HG02870 (cell line): ENCODE measurements around the gene MOV10.

Experiments used
- ATAC-seq: cut with Tn5 transposase; IDR thresholded peaks from one replicate; pipeline ENCODE4 v1.9.1; 2021; ENCODE audit warnings: mild to moderate bottlenecking, moderate library complexity; ENCODE audit not compliant: unreplicated experiment

Gene MOV10

DNA sequence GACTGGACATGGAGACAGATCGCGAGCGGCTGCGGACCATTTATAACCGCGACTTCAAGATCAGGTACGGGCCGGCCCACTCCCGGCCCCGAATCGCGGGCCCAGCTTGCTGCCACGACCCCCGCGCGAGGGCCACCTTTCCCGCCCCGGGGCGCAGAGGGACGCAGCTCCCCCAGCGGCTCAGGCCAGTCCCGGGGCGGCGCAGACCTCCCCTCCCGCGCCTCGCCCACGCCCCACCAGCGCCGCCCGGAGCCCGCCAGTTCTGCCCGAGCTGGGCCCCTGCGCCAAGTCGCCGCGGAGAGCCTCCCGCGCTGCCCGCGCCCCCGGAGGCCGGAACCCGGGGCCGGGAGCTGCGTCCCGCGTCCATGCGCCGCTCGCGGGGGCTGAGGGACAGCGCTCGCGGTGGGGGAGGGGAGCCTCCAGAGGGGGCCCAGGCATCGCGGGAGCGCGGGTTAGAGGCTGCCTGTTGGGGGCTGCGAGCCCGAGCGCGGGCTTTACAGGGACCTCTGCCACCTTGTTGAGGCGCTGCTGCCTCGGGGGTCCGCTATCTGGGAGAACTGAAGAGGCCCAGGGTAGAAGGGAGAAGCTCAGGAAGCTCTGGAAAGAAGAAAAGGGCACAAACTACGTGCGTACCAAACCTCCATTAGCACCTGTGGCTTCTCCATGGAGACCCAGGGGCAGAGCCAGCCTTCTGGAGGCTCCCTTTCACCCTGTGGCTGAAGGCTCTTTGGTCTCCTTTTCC lies 698 bp downstream of the MOV10 start:
- peak; percentile 36 for ATAC-seq

DNA sequence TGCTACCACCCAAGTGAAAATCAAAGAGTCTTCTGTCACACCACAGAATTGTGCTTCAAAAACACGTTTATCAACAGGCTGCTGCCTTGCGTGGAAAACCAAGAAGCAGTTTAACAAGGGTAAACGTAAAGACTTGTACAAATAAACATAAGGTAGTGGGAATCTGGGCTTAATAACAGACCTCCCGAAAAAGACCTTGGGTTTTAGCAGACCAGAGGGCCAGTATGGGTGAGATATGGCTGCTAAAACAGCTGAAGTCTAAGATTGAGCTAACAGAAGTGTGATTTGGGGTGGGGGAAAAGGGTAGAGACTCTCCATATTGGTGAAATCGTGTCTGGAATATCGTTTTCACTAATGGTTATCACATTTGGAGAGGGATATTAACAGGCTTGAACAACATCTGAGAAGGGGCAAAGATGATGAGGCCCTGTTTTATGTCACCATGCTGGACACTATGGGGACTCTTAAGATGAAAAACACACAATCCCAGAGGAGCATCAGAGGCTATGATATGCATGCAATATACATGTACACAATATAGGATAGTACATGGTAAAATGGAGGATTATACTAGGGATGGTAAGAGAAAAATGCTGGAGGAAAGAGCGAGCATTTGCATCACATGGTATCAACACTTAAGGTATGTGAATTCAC lies 1.4 kb downstream of the MOV10 start:
- no peak for ATAC-seq

DNA sequence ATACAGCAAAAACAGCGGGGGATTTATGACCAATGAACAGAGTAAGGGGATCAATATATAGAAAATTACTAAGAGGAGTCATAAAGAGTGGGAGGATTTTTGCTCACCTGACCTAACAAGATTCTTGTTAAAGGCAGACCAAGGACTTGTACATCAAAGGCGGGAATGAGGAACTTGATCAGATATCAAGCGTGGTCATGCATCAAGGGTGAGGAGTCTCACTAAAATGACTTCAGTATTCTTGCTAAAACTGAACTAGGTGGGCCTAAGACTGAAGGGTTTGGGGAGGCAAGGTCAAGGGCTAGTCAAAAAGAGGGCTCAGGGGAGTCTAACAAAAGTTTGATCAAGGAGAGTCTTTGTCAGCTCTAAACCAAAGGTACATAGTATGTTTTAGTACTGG lies 2.1 kb downstream of the MOV10 start:
- no peak for ATAC-seq

DNA sequence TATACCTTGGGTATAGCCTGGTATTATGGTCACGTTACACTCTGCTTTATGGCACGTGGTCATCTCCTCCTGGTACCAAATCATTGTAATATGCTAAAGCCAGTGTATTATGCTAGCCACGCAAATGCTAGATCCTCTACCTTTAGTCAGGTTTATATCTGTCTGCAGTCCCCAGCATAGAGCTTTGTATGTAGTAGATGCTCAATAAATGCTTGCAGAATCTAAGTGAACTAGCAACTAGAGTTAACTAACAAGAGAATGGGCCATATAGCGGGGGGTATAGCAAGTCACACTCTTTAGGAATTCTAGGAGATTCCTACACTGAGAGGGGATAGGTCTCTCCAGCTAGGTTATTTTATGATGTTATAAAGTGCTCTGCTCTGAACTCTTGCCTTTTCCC lies 3.0 kb downstream of the MOV10 start:
- no peak for ATAC-seq

DNA sequence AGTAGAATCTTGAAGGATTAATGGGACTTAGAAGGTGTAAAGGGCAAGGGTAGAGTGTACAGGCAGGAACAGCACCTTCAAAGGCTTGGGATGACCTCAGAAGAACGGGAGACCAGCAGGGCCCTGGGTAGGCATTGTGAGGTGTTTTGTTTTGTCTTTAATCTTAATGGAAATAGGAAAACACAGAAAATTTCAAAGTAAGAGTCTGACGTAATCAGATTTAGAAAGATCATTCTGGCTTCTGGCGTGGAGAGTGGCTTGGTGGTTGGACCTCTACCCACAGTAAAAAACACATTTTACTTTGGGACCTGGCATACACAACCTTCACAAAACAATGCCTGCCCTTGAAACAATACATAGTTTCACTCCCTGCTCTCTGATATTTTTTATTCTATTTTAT lies 4.1 kb downstream of the MOV10 start:
- no peak for ATAC-seq

DNA sequence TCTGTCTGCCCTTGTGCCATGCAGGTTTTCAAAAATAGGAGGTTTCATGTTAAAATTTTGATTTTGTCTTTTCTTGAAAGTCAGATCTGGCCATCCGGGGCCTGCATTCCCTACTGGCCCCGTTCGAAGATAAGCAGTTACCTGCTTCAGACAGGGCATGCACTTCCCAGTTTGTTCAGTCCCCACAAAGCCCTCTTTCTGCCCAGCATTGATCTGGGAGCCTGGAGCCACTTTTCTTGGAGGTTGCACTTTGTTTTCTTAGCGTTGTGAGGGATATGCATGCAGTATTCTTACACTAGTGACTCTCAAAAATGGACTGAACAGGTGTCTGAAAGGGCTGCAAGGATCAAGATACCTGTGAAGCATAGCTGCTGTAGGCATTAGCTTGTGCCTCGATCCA lies 11.5 kb downstream of the MOV10 start:
- ATAC-seq = no peak

DNA sequence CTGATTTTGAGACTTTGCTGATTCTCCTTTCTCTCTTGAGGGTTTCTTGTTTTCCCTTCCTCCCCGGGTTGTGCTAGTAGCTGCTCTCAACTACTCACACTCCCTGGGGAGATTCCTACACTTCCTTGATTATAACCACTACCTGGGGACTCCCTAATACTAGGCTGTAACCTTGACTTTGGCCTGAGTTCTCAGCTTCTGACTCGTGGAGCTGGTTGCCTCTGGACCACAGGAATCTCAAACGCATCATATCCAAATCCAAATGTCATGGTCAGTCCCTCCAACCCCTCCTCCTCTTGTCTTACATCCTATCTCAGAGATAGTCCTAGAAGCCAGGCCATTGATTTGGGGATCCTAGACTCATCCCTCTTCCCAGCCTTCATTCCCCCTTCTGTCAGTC lies 12.0 kb downstream of the MOV10 start:
- no peak for ATAC-seq

DNA sequence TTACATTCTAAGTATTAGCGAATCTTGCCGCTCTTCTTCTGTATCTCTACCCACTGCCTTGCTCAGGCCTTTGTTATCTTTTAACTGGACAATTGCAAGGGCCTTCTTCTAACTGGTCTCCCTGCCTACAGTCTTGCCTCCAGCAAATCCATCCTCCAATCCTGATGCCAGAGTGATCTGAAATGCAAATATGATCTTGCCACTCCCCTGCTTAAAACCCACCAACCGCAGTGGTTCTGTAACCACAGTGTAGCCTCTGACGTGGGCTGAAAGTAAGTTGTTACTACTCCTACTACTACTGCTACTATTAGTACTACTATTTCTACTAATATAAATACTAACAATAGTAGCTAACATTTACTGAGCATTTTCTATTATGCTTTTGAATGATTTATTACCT lies 12.4 kb downstream of the MOV10 start:
- ATAC-seq = no peak

DNA sequence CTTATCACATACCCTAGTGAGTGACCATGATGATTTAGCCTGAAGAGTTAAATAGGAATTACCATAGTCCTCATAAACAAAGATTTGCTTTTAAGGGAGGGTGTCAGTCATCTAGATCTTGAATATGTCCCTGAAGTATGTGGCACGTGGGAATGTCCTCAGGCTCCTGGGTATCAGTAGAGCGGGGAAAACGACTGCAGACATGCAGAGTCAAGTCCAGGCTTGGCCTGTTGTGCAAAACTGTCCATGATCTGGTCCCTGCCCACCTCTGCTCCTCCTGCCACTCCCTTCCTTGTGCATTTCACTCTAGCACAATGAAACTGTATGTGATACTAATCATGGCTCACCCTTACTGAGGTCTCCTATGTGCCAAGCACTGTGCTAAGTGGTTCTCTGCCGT lies 12.9 kb downstream of the MOV10 start:
- no peak for ATAC-seq

DNA sequence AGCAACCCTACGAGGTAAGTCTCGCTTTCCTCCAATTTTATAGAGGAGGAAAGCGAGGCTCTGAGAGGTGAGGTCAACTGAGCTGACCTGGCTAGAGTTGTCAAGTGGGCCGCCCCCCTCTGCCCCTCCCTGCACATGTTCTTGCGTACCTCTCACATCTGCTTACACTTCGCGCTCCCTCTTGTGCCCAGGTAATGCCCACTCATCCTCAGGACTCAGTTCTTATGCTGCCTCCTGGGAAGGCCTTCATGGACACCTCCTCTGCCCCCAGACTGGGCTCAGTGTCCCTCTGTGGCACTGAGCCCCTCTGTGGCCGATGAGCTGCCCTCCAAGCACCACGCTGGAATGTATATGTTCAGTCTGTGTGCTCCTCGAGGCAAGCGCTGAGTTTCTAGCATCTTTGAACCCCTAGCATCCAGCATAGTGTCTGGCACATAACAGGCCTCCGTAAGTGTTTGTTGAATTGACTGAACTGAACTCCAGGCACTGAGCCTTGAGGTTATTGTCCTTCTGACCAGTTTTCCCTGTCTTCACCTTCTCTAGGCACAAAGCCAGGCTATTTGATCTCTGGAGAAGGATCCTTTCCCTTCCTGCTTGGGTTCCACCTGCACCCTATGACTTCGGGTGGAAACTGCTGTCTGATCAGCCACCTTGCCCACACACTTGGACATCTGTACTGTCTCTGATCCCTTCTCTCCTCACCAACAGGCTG lies 13.5 kb downstream of the MOV10 start:
- ATAC-seq = no peak

DNA sequence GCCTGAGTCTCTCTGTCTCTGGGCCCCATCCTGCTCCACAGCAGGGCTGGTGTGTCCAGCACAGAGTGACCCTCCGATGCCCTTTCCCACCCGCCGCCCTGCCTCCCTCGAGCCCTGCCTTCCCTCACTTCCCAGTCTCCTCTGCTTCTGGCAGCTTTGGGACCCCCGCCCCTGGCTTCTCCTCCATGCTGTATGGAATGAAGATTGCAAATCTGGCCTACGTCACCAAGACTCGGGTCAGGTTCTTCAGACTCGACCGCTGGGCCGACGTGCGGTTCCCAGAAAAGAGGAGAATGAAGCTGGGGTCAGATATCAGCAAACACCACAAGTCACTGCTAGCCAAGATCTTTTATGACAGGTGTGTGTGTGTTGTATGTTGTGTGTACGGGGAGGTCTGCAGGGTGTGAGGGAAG lies 14.3 kb downstream of the MOV10 start:
- no peak for ATAC-seq

DNA sequence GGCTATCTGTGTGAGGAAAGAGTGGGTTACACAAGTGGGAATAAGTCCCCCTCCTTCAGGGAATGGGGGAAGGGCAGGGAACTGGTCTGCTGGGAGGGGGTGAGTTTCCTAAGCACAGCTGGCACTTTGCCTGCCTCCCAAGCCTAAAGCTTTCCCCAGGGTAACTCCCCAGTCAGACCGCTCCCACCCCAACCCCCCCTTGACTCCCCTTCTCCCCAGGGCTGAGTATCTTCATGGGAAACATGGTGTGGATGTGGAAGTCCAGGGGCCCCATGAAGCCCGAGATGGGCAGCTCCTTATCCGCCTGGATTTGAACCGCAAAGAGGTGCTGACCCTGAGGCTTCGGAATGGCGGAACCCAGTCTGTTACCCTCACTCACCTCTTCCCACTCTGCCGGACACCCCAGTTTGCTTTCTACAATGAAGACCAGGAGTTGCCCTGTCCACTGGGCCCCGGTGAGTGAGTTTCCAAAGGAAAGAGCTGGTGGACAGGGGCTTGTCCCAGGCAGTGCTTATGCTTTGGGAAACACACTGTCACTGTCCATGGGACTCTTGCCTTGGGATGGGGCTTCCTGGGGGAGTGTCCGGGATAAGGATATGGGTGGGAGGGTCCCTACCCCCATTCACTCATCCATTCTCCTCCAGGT lies 14.9 kb downstream of the MOV10 start:
- no peak for ATAC-seq

DNA sequence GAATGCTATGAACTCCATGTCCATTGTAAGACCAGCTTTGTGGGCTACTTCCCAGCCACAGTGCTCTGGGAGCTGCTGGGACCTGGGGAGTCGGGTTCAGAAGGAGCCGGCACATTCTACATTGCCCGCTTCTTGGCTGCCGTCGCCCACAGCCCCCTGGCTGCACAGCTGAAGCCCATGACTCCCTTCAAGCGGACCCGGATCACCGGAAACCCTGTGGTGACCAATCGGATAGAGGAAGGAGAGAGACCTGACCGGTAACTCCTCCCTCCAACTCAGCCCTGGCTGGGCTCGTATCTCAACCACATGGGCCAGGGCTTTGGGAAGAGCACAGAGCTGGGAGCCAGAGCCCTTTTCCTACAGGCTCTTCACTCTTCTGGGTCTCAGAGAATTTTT lies 15.4 kb downstream of the MOV10 start:
- ATAC-seq = no peak

DNA sequence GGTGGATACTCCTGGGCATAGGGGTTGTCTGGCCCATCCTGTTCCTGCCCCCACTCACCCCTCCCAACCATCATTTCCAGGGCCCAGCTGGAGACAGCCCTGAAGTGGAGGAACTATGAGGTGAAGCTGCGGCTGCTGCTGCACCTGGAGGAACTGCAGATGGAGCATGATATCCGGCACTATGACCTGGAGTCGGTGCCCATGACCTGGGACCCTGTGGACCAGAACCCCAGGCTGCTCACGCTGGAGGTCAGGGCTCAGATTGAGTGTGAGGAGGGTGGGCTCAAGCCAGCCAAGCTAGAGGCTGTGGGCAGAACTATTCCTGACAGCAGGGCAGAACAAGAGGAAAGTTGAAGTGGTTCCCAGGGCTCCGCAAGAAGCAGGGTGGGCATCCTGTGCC lies 18.2 kb downstream of the MOV10 start:
- ATAC-seq = no peak

DNA sequence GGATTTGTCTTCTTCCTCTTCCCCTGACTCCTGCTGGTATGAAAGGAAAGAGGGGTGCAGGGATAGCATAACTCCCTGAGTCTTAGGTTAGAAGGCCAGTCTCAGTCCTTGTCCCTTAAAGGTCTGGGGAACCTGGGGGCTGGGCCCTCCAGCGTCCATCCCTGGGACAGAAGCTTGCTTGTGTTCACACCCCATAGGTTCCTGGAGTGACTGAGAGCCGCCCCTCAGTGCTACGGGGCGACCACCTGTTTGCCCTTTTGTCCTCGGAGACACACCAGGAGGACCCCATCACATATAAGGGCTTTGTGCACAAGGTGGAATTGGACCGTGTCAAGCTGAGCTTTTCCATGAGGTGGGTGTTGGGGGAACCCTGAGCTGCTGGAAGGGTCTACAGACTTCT lies 19.4 kb downstream of the MOV10 start:
- no peak for ATAC-seq

DNA sequence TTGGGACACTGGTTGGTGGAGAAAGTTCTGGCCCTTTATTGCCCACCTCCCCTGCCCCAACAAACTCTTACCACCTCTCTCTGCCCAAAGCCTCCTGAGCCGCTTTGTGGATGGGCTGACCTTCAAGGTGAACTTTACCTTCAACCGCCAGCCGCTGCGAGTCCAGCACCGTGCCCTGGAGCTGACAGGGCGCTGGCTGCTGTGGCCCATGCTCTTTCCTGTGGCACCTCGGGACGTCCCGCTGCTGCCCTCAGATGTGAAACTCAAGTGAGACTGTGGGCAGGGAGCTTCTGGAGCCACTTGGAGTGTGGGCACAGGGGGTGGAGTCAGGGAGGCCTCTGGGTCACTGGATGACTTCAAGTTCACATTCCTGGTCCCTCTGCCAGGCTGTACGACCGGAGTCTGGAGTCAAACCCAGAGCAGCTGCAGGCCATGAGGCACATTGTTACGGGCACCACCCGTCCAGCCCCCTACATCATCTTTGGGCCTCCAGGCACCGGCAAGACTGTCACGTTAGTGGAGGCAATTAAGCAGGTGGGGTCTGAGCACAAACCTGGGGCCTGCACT lies 20.0 kb downstream of the MOV10 start:
- no peak for ATAC-seq

DNA sequence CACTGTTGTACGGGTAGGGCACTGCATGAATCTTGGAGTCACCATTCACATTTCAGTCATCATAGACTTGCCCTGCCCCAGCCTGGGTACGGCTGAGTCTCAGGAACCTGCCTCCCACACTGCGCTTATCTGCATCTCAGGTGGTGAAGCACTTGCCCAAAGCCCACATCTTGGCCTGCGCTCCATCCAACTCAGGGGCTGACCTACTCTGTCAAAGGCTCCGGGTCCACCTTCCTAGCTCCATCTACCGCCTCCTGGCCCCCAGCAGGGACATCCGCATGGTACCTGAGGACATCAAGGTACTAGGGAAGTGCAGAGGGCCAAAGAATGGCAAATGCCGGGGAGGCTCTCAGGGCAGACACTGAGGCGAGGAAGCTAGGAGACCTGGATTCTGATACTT lies 20.8 kb downstream of the MOV10 start:
- no peak for ATAC-seq

DNA sequence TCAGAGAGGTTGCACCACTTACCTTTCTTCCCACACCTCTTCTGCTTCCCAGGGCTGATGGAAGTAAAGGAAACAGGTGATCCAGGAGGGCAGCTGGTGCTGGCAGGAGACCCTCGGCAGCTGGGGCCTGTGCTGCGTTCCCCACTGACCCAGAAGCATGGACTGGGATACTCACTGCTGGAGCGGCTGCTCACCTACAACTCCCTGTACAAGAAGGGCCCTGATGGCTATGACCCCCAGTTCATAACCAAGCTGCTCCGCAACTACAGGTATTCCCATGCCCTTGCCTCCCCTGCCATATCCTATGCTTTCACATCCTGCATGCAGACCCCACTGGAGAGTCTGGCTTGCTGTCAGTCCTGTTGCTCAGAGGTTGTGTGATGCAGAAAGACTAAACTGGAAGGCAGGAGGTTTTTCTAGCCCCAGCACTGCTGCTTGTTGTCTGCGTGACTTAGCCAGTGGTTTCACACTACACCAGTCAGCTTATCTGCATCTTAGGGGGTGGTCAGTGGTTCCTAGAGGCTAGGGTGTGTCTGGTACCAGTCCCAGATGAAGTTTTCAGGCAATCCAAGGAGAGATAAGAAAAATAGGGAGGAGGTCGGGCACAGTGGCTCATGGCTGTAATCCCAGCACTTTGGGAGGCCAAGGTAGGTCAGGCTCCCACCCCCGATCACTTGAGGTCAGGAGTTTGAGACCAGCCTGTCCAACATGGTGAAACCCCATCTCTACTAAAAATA lies 22.3 kb downstream of the MOV10 start:
- no peak for ATAC-seq

DNA sequence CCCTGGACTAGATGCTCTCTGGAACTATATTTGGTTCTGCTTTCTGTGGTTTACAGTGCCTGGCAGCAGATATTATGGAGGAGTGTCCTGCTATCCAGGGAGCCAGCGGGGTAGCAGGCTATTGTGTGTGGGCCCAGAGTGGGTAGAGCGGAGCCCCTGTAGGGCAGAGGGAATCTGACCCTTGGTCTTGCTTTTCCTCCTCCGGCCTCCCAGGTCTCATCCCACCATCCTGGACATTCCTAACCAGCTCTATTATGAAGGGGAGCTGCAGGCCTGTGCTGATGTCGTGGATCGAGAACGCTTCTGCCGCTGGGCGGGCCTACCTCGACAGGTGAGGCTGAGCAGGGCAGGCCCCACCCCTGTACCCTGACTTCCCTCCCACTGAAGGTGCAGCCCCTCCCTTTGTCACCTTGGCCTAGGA lies 23.3 kb downstream of the MOV10 start:
- ATAC-seq = no peak
